Right lobe of liver (tissue), 4 donors: ENCODE results near the gene SPATA25.

Experiments
- CTCF ChIP-seq, 4 donors: fragments of 200-600 bp in 3 of 4; fragments of 450-650 bp in 1 of 4; IDR thresholded peaks; one replicate each; pipeline versions ENCODE4 v1.5.1 to v1.8.0; 2016 to 2022; ENCODE audit warnings: antibody characterized with exemption in 4 of 4, mild to moderate bottlenecking in 2 of 4
- POLR2A ChIP-seq: fragments of 450-650 bp; IDR thresholded peaks from one replicate; pipeline ENCODE4 v1.6.1; 2017; ENCODE audit warnings: antibody characterized with exemption, mild to moderate bottlenecking
- donor health status: DM: no; HTN: no; CAD: no.
- donor health status: DM: no; HTN: no; CAD: no.
- donor health status: DM: no; HTN: yes; CAD: no.

- TF ChIP-seq CTCF (IDR thresholded peaks at IDR 0.05) (no peak), POLR2A (no peak)
Measured at GRCh38 chr20:45840700-45841198, 46.7 kb downstream of the SPATA25 start.
